Duodenal mucosa (tissue), 2 donors: Measurements from ENCODE around the gene CNTN5.

Source experiments
- H3K27ac ChIP-seq: one replicate; pipeline ENCODE4 v1.7.0; 2013; ENCODE audit warnings: low read depth, low read length
- H3K27me3 ChIP-seq, 2 donors: one replicate each; pipeline ENCODE4 v1.7.0; 2013; ENCODE audit warnings: low read length in 2 of 2, control low read depth in 1 of 2; ENCODE audit not compliant: insufficient read depth in 2 of 2, control insufficient read depth in 1 of 2
- H3K36me3 ChIP-seq, 2 donors: one replicate each; pipeline ENCODE4 v1.7.0; 2013; ENCODE audit warnings: low read length in 2 of 2, control low read depth in 1 of 2; ENCODE audit not compliant: insufficient read depth in 2 of 2, control insufficient read depth in 1 of 2
- H3K4me1 ChIP-seq, 2 donors: one replicate each; pipeline ENCODE4 v1.7.0; 2013; ENCODE audit warnings: low read length in 2 of 2, control low read depth in 1 of 2; ENCODE audit not compliant: insufficient read depth in 2 of 2, control insufficient read depth in 1 of 2
- H3K4me3 ChIP-seq, 2 donors: one replicate each; pipeline ENCODE4 v1.7.0; 2013; ENCODE audit warnings: low read length in 2 of 2, low read depth in 1 of 2
- H3K9ac ChIP-seq, 2 donors: one replicate each; pipeline ENCODE4 v1.7.0; 2013; ENCODE audit warnings: low read length in 2 of 2, low read depth in 1 of 2
- H3K9me3 ChIP-seq, 2 donors: one replicate each; pipeline ENCODE4 v1.7.0; 2013; ENCODE audit warnings: low read length in 2 of 2, control low read depth in 1 of 2; ENCODE audit not compliant: control insufficient read depth in 1 of 2

CNTN5 gene

DNA sequence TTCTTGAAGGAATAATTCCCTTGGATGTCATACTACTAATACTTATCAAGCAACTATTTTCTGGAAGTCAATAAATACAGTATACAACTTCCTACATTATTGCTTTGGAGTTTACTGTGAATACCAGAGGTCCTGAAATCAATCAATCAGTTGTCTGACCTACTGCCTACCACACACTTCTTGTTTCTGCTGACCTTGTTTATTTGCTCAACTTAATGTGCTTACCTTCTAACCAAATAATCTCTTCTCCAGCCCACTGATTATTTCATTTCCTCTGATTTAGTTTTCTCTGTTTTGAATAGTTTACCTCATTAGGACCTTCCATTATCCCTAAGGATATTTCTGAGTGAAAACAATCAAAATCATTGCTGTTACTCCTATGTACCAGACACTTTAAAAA lies 1142.7 kb downstream of the CNTN5 start:
- no peak overlapping the region for H3K4me3 ChIP-seq
- H3K9ac ChIP-seq: no peak overlapping the region
- H3K4me1 ChIP-seq: no peaks in the 10 kb centered on the region

DNA sequence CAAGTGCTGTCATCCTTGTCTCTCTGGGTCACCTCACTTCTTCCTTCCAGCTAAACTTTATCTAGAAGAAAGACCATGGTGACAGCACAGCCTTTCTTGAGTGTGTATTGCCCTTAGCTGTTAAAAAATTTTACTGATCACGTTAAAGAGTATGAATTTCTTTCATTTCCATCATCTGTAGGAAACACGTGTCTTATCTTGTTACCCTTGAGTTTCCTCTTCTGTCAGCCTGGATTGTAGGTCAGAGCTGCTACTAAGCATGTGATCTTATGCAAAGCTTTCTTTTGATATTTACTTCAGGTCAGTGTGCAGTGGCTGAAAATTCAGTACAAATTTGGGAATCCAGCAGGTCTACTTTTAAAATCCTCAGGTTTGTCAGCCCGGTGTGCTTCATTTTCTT lies 1154.1 kb downstream of the CNTN5 start:
- no peaks in the 10 kb centered on the region for H3K27me3 ChIP-seq
- no peak overlapping the region for H3K9ac ChIP-seq
- H3K9me3 ChIP-seq: no peaks in the 10 kb centered on the region
- no peak overlapping the region for H3K4me3 ChIP-seq
- no peaks in the 10 kb centered on the region for H3K4me1 ChIP-seq
- no peak overlapping the region for H3K27ac ChIP-seq
- H3K36me3 ChIP-seq: no peaks in the 10 kb centered on the region

More for the DNA sequence above, 1142.7 kb downstream of the CNTN5 start:
- Histone ChIP-seq H3K9me3 (peaks cover 0 to 2% of the 10 kb centered on the region in 2 donors), H3K27me3 (no peaks in the 10 kb centered on the region), H3K27ac (no peak overlapping the region), H3K36me3 (no peaks in the 10 kb centered on the region)

DNA sequence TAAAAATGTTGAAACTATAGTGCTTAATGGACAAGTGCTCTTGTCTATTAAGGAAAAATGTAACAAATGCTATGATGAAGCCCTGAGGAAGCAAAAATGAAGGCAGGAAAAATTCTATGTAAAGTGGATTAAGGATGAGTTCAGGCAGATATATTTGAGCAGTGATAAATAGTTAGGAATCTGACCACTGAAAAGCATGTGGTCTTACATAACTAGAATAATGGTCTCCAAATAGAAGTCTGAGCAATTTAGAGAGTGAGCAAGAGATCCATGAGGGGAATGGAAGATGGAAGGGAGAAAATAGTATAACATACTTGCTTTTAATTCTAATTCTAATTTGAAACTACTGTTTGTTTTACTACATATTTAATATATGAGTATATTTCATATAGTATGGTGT lies 1155.7 kb downstream of the CNTN5 start:
- H3K4me1 ChIP-seq: no peaks in the 10 kb centered on the region
- H3K36me3 ChIP-seq: no peaks in the 10 kb centered on the region
- H3K9me3 ChIP-seq: no peaks in the 10 kb centered on the region
- H3K27me3 ChIP-seq: no peaks in the 10 kb centered on the region
- H3K27ac ChIP-seq: no peak overlapping the region
- H3K9ac ChIP-seq: no peak overlapping the region
- H3K4me3 ChIP-seq: no peak overlapping the region

DNA sequence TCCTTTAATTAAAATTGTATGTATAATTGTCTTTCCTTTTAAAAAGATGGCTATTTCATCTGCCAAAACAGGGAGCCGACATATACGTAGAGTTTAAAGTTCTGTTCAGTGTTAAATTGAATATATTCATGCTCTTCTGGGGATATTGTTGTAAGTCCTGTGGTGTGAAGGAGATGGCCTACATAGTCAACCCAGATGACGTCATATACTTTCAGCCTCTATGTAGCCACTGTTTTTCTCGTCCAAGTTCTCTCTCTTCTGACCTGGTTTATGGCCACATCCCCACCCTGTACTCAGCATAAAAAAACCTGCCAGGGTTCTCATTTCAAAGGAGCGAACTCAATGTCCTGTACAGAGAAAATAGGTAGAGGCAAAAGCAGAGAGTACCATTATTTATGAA lies 1156.9 kb downstream of the CNTN5 start:
- Histone ChIP-seq H3K27me3 (no peaks in the 10 kb centered on the region), H3K9ac (no peak overlapping the region), H3K27ac (no peak overlapping the region), H3K9me3 (no peaks in the 10 kb centered on the region), H3K4me1 (no peaks in the 10 kb centered on the region), H3K4me3 (no peak overlapping the region), H3K36me3 (no peaks in the 10 kb centered on the region)

DNA sequence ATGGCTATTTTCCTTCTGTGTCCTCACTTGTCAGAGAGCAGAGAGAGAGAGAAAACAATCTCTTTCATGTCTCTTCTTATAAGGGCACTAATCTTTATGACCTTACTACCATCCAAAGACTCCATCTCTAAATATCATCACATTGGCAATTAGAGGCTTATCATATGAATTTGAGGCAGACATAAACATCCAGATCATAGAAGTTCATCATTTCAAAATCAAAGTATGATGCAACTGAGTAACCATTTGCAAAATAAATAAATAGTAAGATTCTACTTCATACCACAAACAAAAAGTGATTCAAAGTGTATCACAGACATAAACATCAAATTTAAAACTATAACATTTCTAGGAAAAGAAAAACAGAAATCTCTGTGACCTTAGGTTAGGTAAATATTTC lies 1161.6 kb downstream of the CNTN5 start:
- Histone ChIP-seq H3K4me3 (no peak overlapping the region), H3K27me3 (no peaks in the 10 kb centered on the region), H3K9me3 (no peaks in the 10 kb centered on the region), H3K4me1 (no peaks in the 10 kb centered on the region), H3K27ac (no peak overlapping the region), H3K9ac (no peak overlapping the region), H3K36me3 (no peaks in the 10 kb centered on the region)

DNA sequence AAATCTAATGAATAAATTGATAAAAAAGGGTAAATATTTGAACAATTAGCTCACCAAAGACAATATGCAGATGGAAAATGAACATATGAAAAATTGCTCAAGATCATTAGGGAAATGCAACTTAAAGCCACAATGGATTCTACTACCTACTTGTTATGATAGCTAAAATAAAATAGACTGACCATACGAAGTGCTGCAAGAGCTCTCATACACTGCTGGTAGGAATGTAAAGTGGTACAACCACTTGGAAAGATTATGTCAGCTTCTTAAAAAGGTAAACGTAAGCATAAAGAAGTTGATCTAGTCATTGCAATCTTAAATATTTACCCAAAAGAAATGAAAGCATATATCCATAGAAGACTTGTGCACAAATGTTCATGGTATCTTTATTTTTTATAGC lies 1162.2 kb downstream of the CNTN5 start:
- H3K9ac ChIP-seq: no peak overlapping the region
- no peak overlapping the region for H3K27ac ChIP-seq
- H3K4me1 ChIP-seq: no peaks in the 10 kb centered on the region
- no peak overlapping the region for H3K4me3 ChIP-seq
- H3K27me3 ChIP-seq: no peaks in the 10 kb centered on the region
- no peaks in the 10 kb centered on the region for H3K36me3 ChIP-seq
- no peaks in the 10 kb centered on the region for H3K9me3 ChIP-seq

DNA sequence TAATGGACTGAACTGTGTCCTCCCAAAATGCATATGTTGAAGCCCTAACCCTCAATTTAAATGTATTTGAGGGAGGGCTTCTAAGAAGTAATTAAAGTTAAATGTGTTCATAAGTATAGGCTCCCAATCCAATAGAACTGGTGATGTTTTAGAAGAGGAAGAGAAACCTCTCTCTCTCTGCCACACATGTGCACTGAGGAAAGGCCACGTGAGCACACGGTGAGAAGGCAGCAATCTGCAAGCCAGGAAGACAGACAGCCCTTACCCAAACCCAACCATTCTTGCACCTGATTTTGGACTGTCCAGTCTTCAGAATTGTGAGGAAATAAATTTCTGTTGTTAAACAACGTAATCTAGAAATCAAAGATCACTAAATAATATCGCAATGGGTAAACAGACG lies 1164.8 kb downstream of the CNTN5 start:
- no peaks in the 10 kb centered on the region for H3K36me3 ChIP-seq
- H3K27ac ChIP-seq: no peak overlapping the region
- no peaks in the 10 kb centered on the region for H3K4me1 ChIP-seq
- H3K27me3 ChIP-seq: no peaks in the 10 kb centered on the region
- no peak overlapping the region for H3K9ac ChIP-seq
- no peaks in the 10 kb centered on the region for H3K9me3 ChIP-seq
- no peak overlapping the region for H3K4me3 ChIP-seq

DNA sequence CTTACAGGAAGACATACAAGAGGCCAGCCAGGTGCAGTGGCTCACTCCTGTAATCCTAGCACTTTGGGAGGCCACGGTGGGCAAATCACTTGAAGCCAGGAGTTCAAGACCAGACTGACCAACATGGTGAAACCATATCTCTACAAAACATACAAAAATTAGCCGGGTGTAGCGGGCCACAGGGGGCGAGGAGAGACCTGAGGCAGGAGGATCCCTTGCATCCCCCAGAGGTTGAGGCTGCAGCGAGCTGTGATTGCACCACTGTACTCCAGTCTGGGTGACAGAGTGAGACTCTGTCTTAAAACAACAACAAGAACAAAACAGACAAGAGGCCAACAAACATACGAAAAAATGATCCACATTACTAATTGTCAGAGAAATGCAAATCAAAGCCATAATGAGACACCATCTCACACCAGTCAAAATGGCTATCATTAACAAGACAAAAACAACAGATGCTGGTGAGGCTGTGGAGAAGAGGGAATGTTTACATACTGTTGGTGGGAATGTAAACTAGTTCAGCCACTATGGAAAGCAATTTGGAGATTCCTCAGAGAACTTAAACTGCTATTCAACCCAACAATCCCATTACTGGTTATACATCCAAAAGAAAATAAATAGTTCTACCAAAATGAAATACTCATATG lies 1167.5 kb downstream of the CNTN5 start:
- no peaks in the 10 kb centered on the region for H3K9me3 ChIP-seq
- H3K4me3 ChIP-seq: no peak overlapping the region
- H3K9ac ChIP-seq: no peak overlapping the region
- no peaks in the 10 kb centered on the region for H3K36me3 ChIP-seq
- H3K27me3 ChIP-seq: no peaks in the 10 kb centered on the region
- no peaks in the 10 kb centered on the region for H3K4me1 ChIP-seq
- H3K27ac ChIP-seq: no peak overlapping the region

DNA sequence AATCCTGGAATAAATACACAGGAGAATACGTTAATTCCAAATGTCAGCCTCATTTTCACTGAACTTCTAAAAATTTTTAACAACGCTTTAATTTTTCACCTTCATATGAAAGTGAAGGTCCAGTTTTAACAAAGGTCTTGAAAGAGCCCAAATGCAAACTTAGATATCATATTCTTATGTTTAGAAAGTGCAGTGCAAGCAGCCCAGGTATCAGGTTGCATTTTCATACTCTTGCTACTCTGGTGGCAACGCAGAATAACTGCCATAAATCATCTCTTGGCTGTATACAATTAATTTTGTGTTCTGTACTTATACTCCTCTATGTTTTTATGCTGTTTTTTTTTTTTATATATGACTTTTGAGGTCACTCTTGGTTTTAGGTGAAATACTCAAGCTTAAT lies 1169.6 kb downstream of the CNTN5 start:
- Histone ChIP-seq H3K4me1 (no peaks in the 10 kb centered on the region), H3K9ac (no peak overlapping the region), H3K27me3 (no peaks in the 10 kb centered on the region), H3K36me3 (no peaks in the 10 kb centered on the region), H3K4me3 (no peak overlapping the region), H3K9me3 (no peaks in the 10 kb centered on the region), H3K27ac (no peak overlapping the region)

DNA sequence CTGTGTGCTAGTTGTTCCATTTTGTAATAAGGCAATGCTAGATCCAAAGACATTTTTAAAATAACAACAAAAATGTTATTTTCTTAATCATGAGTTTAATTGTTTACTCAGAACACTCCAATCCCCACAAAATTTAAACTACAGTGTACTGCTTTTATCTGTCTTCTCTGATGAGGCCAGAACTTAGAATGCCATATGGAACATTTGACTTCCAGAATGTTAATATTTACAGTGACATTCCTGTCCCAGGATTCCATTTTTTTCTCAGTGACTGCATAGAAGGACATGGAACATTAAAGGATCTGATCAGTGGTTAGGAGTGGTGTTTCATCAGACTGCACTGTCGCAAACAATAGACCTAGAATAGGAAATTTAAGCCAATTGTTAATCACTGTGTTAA lies 1171.4 kb downstream of the CNTN5 start:
- Histone ChIP-seq H3K4me1 (no peaks in the 10 kb centered on the region), H3K27me3 (no peaks in the 10 kb centered on the region), H3K9me3 (no peaks in the 10 kb centered on the region), H3K9ac (no peak overlapping the region), H3K4me3 (no peak overlapping the region), H3K27ac (no peak overlapping the region), H3K36me3 (no peaks in the 10 kb centered on the region)

DNA sequence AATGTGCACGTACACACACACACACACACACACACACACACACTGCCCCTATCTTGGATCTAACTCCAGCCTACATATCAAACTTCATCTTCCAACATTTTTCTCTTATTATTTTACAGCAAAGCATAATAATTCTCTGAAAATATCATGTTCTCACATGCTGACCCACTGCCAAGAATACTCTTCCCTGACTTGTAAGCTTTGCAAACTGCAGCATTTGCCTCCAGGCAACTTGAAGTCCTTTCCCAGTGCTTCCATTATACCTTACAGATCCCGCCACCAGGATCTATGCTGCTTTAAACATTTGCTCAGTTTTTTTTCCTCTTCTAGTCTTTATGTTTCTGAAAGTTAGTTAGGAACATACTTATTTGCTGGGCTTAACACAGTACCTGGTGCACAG lies 1183.0 kb downstream of the CNTN5 start:
- Histone ChIP-seq H3K4me1 (no peaks in the 10 kb centered on the region), H3K27ac (no peak overlapping the region)

More for the DNA sequence above, 1183.0 kb downstream of the CNTN5 start:
- H3K9ac ChIP-seq: no peak overlapping the region
- H3K4me3 ChIP-seq: no peak overlapping the region
- H3K9me3 ChIP-seq: no peaks in the 10 kb centered on the region
- no peaks in the 10 kb centered on the region for H3K27me3 ChIP-seq
- no peaks in the 10 kb centered on the region for H3K36me3 ChIP-seq
